Adrenal gland (tissue), 12 donors: ENCODE measurements around the gene VPS26B. TPM values are rescaled to one million over a fixed set of nuclear protein-coding genes. Genes with fewer than 3 reads are reported as not detected.

ENCODE experiments used
- DNase-seq, 7 donors: peaks; one replicate each; pipeline ENCODE4 v3.0.0-alpha.2; 2019 to 2020
- H3K27ac ChIP-seq, 5 donors: fragments of 200-600 bp; sonication (generic) in 4 of 5; 1 replicate in 3 of 5; 2 replicates in 2 of 5; pipeline versions ENCODE4 v1.5.1 to v1.8.0; 2016 to 2020; ENCODE audit warnings: mild to moderate bottlenecking in 1 of 5
- H3K27me3 ChIP-seq: fragments of 200-600 bp; 2 replicates; pipeline ENCODE4 v1.8.0; 2021
- H3K36me3 ChIP-seq, 2 donors: fragments of 200-600 bp; replicated peaks in 1 of 2; 1 replicate in 1 of 2; 2 replicates in 1 of 2; pipeline versions ENCODE4 v1.5.1 to v1.8.0; 2018 to 2022
- H3K4me1 ChIP-seq, 2 donors: fragments of 200-600 bp; replicated peaks in 1 of 2; 1 replicate in 1 of 2; 2 replicates in 1 of 2; pipeline versions ENCODE4 v1.5.1 to v1.8.0; 2018 to 2021
- H3K4me3 ChIP-seq, 4 donors: fragments of 200-600 bp; sonication (generic) in 3 of 4; one replicate each; pipeline ENCODE4 v1.5.1; 2016 to 2018
- H3K9me3 ChIP-seq, 3 donors: fragments of 200-600 bp; sonication (generic) in 1 of 3; replicated peaks in 1 of 3; 1 replicate in 2 of 3; 2 replicates in 1 of 3; pipeline versions ENCODE4 v1.5.1 to v1.8.0; 2016 to 2021
- POLR2A ChIP-seq, 2 donors: fragments of 450-650 bp; IDR thresholded peaks; one replicate each; pipeline ENCODE4 v1.6.1; 2017; ENCODE audit warnings: antibody characterized with exemption in 2 of 2, mild to moderate bottlenecking in 2 of 2, moderate library complexity in 1 of 2
- WGBS, 4 donors: extraction: QIAGEN DNeasy Blood & Tissue Kit in 2 of 4; methylation state at CpG; one replicate each; pipeline versions ENCODE4 v1.1.5 to v1.1.7; 2013 to 2017; 5-methylcytosine and 5-hydroxymethylcytosine counted together
- intact Hi-C, 2 donors: fragments of 100-400 bp; cut with DNase I; formaldehyde crosslinking; loops; one replicate each; pipeline versions ENCODE4 v1.14.1 to v1.15.0; 2022 to 2023
- polyA plus RNA-seq, 3 donors: library from polyadenylated mRNA; stranded (reverse); fragments of 200-250 nt in 2 of 3; fragments of 350-450 nt in 1 of 3; fragmentation: Illumina TruSeq in 1 of 3; extraction: RNeasy Lipid Tissue Mini Kit (QIAGEN cat#74804) in 1 of 3; gene quantifications; one replicate each; pipeline ENCODE4 v1.2.3, GENCODE V29; 2013 to 2014
- total RNA-seq, 9 donors: library from RNA; depleted of rRNA in 4 of 9; stranded (reverse); fragments of >200 nt in 4 of 9; fragments of 120-200 nt in 1 of 9; fragmentation: NEBNext Ultra II Directional in 1 of 9; extraction: Animal tissue kit (Norgen Biotek cat#: 25700) in 1 of 9; gene quantifications; one replicate each; pipeline versions ENCODE4 v1.1.0 to v1.2.4, GENCODE V29; 2013 to 2023
- TF ChIP-seq, protein P1 (sequence below), 6 experiments: fragments of 450-650 bp in 4 of 6; fragments of 200-600 bp in 2 of 6; sonication (generic) in 1 of 6; IDR thresholded peaks; 1 replicate in 5 of 6; 2 replicates in 1 of 6; pipeline versions ENCODE4 v1.5.1 to v1.8.0; 2016 to 2021; ENCODE audit warnings: antibody characterized with exemption in 6 of 6, mild to moderate bottlenecking in 2 of 6, moderate library complexity in 1 of 6
- donor health status: healthy with polysubstance abuse.
- donor health status: Bipolar disorder and iron deficiency.
- donor health status: DM: yes; HTN: yes; CAD: no.
- donor health status: DM: no; HTN: no; CAD: no.
- donor health status: DM: no; HTN: no; CAD: no.
- donor health status: DM: yes; HTN: yes; CAD: no.

Gene VPS26B
- total and polyA plus RNA-seq, 12 donors, result 25.3 to 74.6 (median 42.1) TPM

DNA sequence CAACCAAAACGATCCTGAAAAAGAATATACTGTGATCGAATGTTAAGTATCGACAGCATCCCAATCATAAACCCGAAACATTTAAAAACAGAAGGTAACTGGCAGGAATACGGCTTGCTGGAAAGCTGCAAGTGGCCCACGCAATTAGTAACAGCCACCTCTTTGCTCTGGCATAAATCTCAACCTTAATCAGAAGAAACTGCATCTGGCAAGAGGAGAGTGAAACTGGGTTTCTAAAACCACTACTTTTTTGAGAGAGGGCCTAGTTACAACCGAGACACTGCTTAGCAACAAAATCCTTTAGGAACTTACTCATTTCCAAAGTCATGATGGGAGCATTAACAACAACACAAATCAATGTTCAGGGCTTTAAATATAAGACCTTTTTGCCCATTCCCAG, 8.6 kb upstream of the VPS26B start:
- intact Hi-C loops, result no loop called here
- DNase-seq, result no peak
- TF ChIP-seq, protein P1, sequence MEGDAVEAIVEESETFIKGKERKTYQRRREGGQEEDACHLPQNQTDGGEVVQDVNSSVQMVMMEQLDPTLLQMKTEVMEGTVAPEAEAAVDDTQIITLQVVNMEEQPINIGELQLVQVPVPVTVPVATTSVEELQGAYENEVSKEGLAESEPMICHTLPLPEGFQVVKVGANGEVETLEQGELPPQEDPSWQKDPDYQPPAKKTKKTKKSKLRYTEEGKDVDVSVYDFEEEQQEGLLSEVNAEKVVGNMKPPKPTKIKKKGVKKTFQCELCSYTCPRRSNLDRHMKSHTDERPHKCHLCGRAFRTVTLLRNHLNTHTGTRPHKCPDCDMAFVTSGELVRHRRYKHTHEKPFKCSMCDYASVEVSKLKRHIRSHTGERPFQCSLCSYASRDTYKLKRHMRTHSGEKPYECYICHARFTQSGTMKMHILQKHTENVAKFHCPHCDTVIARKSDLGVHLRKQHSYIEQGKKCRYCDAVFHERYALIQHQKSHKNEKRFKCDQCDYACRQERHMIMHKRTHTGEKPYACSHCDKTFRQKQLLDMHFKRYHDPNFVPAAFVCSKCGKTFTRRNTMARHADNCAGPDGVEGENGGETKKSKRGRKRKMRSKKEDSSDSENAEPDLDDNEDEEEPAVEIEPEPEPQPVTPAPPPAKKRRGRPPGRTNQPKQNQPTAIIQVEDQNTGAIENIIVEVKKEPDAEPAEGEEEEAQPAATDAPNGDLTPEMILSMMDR (IDR thresholded peaks at IDR 0.05), result no peak
- no peak for TF ChIP-seq POLR2A (IDR thresholded peaks at IDR 0.05)
- Histone ChIP-seq H3K4me1 (no peaks in the 10 kb centered on the region), H3K27ac (no peak overlapping the region), H3K9me3 (no peaks in the 10 kb centered on the region), H3K4me3 (no peak overlapping the region), H3K27me3 (no peaks in the 10 kb centered on the region), H3K36me3 (peaks cover 0 to 12% of the 10 kb centered on the region in 2 donors)
- WGBS, 4 donors, result 85 to 96% (median 92%) methylated on average over 7 of the region's 7 CpGs

DNA sequence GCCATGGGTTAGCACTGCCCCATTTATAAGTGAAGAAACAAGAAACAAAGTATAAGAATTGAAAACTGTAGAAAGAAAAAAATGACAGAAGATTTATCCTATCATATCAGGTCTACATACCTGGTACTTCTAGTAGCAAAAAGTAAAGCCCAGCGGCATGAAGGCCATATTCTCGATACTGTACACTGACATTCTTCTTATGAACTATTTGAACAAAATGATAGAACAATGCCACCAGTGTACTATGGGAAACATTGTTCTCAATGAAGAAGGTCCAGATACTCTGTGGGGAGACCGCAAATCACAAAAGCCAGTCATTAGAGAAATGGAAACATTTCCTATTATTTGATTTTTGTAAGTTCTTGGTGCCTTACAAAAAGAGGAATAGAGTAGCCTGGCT, 7.7 kb upstream of the VPS26B start:
- 95 to 97% (median 95%) methylated on average over 3 of the region's 3 CpGs for WGBS, 4 donors
- Histone ChIP-seq H3K4me3 (no peak overlapping the region), H3K36me3 (peaks cover 0 to 12% of the 10 kb centered on the region in 2 donors)

GRCh38 chr11:134223121-134223520, 1.4 kb upstream of the VPS26B start:
- Histone ChIP-seq H3K4me3 (peak overlapping the region in 2 of 4 donors; percentile 68 to 97), H3K4me1 (peaks cover 14 to 39% of the 10 kb centered on the region in 2 donors), H3K27me3 (no peaks in the 10 kb centered on the region), H3K27ac (no peak overlapping the region), H3K9me3 (no peaks in the 10 kb centered on the region), H3K36me3 (peaks cover 0 to 12% of the 10 kb centered on the region in 2 donors)
- no peak for DNase-seq
- WGBS, 4 donors, result 9 to 13% (median 11%) methylated on average over 5 of the region's 5 CpGs
- intact Hi-C loops, result no loop called here
- TF ChIP-seq POLR2A (IDR thresholded peaks at IDR 0.05), result no peak
- TF ChIP-seq, protein P1 (IDR thresholded peaks at IDR 0.05), result no peak

More for the DNA sequence above, 7.7 kb upstream of the VPS26B start:
- TF ChIP-seq POLR2A (IDR thresholded peaks at IDR 0.05), result no peak
- TF ChIP-seq, protein P1 (IDR thresholded peaks at IDR 0.05), result no peak
- intact Hi-C loops, result no loop called here
- Histone ChIP-seq H3K27me3 (no peaks in the 10 kb centered on the region), H3K9me3 (no peaks in the 10 kb centered on the region), H3K27ac (no peak overlapping the region), H3K4me1 (no peaks in the 10 kb centered on the region)
- no peak for DNase-seq

DNA sequence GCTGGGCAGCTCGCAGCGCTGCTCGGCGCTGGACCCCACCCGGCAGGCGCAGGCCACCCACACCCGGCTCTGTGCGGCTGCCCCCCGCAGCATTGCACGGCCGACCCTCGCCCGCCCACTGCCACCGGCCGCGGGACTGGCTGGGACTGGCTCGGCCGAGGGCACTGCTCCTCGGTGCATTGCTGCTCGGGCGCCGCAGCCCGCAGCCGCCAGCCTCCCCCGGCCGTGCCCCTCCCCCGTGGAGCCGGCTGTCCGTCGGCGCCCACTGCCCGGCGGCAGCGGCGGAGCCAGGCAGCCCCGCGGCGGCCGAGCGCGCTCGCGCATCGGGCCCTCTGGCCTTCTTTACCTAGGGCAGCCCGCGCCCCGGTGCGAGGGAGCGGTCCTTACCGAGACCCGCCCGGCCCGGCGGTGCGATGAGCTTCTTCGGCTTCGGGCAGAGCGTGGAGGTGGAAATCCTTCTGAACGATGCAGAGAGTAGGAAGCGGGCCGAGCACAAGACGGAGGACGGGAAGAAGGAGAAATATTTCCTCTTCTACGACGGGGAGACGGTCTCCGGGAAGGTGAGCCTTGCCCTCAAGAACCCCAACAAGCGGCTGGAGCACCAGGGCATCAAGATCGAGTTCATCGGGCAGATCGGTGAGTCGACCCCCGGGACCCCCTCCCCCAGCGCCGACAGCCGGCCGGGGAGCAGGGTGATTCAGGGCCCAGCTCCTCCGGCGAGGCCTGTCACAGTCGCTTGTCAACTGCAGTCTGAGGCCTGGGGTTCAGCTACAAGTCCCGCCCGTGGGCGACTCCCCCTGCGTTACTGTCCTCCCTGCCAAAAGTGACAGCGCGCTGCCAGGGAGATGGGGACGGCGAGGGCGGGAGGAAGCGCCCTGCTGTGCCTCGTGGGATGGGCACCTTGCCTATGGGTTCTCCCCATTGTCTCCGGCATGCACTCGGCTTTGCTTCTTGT, 516 bp downstream of the VPS26B start:
- H3K4me3 ChIP-seq, result peak overlapping the region; percentile 26 to 97 (median 66)
- 0 to 3% (median 1%) methylated on average over 8 to 93 of the region's 93 CpGs for WGBS, 4 donors
- H3K27ac ChIP-seq, result peak overlapping the region; percentile 57 to 92 (median 89)
- H3K4me1 ChIP-seq, result peaks cover 14 to 55% of the 10 kb centered on the region in 2 donors
- TF ChIP-seq, protein P1 (IDR thresholded peaks at IDR 0.05), result no peak
- TF ChIP-seq POLR2A (IDR thresholded peaks at IDR 0.05), result peak in 1 of 2 donors; percentile 74
- H3K36me3 ChIP-seq, result peaks cover 0 to 2% of the 10 kb centered on the region in 2 donors
- H3K27me3 ChIP-seq, result no peaks in the 10 kb centered on the region
- H3K9me3 ChIP-seq, result no peaks in the 10 kb centered on the region
- DNase-seq, result peak; percentile 60 to 91 (median 82)
- intact Hi-C loops, result no loop called here
